NCI-H345 (cell line): ENCODE results near the gene TNRC6B.
A peak's percentile ranks its signal among the peaks of the same experiment; 100 is the strongest.
"Not testable (repeated sequence)": the region's sequence is repeated elsewhere in the genome, so short reads cannot be mapped to it uniquely, and the experiment has no call there.

ENCODE experiments used
- DNase-seq: peaks from one replicate; lab custom pipeline; 2025; lab: John Stamatoyannopoulos, UW

Gene TNRC6B

GRCh38 chr22:40211476-40212054 is 33.8 kb downstream of the TNRC6B start:
- DNase-seq, result no peak

GRCh38 chr22:40212121-40212520 is 34.4 kb downstream of the TNRC6B start:
- DNase-seq, result no peak

DNA sequence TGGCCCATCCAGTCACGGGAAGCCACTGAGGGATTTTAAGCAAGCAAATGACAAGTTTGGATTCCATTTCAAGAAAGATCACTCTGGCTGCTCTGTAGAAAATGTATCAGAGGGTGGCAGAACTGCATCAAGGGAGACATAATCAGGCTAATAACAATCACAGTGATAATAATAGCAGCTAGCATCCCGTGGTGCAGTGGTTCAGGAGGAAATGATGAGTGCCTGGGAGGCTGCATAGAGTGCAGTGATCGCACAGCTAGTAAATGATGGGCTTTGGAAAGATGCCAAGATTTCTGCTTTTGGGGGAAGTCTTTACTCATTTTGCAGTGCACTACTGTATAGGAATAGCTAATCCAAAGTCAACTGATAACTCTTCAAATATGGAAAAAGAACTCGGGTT is 35.8 kb downstream of the TNRC6B start:
- peak; percentile 8 for DNase-seq

DNA sequence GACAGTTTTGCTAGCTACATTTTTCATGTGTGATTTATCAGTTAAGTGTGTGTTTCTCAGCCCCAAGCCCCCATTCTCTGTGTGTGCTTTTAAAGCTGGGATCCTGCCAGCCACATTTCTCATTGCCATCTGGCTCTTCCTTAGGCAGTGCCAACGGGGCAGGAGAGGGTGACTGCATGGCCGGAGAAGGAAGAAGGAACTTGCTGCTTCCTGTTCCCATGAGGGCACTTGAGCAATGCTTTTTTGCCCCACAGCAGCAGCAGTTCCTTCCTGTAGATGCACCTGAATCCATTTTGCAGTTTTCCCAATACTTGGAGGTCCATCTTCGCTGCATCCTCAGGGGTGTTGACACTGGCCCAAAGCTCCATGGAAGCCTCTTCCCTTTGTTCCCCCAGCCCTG is 37.5 kb downstream of the TNRC6B start:
- no peak for DNase-seq

DNA sequence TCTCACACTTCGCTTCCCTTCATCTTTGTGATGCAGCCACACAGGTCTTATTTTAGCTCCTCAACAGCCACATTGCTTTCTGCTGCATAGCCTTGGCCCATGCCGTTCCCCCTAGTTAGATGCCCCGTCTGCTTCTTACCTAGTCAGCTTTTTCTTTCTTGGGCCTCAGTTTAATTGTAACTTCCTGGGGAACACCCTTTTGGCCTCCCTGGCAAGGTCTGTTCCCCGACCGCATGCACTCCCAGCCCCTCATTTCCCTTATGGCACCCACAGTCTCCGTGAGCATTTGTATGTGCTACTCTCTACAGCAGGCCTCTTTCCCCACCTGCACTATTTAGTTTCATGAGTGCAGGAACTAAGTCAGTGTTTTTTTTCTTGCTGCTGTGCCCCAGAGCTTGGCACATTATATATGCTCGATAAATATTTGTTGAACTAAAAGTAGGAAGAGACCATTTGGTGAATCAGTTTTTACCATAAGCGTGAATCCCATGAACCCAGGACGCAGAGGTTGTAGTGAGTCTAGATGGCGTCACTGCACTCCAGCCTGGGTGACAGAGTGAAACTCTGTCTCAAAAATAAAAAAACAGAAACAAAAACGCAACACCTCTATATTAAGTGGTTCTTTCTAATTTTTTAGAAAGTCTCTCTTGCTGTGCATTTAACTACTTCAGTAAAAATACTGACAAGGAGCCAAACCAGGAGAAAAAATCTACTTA is 38.5 kb downstream of the TNRC6B start:
- DNase-seq, result no peak

DNA sequence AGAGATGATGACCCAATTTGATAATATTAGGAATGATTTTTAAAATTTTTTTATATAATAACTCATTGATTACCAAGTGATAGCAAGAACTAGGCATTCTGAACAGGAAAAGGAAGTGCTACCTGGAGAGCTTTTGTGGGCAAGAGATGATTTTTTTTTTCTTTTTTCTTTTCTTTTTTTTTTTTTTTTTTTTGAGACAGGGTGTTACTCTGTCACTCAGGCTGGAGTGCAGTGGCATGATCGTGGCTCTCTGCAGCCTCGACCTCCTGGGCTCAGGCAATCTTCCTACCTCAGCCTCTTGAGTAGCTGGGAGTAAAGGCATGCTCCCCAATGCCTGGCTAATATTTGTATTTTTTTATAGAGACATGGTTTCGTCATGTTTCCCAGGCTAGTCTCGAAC is 40.4 kb downstream of the TNRC6B start:
- no peak for DNase-seq

DNA sequence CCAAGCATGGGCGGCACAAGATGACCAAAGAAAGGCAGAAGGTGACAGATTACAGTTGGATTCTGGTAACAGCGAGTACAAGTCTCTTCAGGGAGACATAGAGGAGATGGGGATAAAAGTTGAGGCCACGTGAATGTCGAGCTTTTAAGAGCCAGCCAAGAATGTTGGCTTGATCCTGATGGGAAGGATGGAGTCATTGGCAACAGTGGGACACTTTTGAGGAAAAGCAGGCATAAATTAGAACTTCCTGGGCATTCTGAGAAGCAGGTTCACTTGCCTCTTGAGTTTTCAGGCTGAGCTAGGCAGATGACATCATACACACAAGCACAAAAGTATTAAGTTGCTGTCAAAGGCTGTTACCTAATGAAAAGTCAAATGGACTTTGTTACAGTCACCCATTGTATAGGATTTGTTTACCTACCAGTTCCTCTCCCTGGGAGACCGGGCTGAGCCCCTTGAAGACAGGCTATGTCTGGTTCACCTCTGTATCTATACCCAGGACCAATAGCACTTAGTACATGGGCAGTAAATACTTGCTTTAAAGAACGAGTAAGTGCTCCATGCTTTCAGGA is 41.1 kb downstream of the TNRC6B start:
- DNase-seq, result no peak

GRCh38 chr22:40220316-40221054 is 42.8 kb downstream of the TNRC6B start:
- no peak for DNase-seq

- DNase-seq, result no peak
Measured at GRCh38 chr22:40221055-40221414, 43.3 kb downstream of the TNRC6B start.

- not testable (repeated sequence) for DNase-seq
Measured at GRCh38 chr22:40222979-40223378, 45.3 kb downstream of the TNRC6B start.

DNA sequence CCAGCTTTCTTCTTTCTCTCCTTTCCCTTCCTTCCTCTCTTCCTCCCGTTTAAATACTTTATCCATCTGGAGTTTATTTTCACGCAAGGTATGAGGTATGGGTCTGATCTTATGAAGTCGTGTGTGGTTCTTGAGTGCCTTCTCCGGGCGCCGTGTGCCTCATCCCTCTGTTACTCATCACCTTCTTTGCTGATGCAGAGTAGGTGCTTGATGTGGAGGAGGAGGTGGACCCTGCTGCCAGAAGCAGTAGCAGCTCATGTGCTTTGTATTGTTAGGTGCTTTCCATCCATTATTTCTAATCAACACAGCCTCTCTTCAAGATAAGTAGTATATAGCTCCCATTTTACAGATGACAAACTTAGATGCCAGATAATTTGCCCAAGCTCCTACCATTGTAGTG is 47.0 kb downstream of the TNRC6B start:
- no peak for DNase-seq

- no peak for DNase-seq
Measured at GRCh38 chr22:40226620-40227019, 48.9 kb downstream of the TNRC6B start.

GRCh38 chr22:40231618-40232313 is 54.0 kb downstream of the TNRC6B start:
- no peak for DNase-seq

DNA sequence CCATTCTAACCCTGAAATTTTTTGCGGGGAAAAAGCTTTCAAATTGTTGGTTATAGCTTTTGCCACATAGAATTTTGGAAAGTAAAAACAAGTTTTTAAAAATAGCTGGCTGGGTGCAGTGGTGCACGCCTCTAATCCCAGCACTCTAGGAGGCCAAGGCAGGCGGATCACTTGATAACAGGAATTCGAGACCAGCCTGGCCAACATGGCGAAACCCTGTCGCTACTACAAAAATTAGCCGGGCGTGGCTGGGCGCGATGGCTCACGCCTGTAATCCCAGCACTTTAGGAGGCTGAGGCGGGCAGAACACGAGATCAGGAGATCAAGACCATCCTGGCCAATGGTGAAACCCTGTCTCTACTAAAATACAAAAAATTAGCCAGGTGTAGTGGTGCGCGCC is 54.9 kb downstream of the TNRC6B start:
- no peak for DNase-seq

GRCh38 chr22:40233886-40234285 is 56.2 kb downstream of the TNRC6B start:
- DNase-seq, result no peak

GRCh38 chr22:40234658-40235057 is 56.9 kb downstream of the TNRC6B start:
- DNase-seq, result no peak

DNA sequence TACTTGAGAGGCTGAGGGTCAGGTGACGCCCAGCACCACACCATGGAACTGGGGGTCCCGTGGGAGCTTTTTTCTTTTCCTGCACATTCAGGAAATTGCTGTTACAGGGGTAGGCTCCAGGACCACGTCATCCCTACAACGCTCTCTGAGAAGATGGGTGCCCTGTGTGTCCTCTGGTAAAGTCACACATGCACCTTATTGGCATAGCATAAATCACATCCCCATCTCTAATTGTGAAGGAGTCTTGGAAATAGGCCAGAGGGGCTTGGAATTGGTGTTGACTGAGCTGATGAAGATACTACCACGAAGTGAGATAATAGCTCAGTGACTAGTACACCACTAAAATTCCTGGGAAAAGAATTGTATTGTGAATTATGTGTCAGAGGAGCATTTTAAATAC is 57.6 kb downstream of the TNRC6B start:
- no peak for DNase-seq

DNA sequence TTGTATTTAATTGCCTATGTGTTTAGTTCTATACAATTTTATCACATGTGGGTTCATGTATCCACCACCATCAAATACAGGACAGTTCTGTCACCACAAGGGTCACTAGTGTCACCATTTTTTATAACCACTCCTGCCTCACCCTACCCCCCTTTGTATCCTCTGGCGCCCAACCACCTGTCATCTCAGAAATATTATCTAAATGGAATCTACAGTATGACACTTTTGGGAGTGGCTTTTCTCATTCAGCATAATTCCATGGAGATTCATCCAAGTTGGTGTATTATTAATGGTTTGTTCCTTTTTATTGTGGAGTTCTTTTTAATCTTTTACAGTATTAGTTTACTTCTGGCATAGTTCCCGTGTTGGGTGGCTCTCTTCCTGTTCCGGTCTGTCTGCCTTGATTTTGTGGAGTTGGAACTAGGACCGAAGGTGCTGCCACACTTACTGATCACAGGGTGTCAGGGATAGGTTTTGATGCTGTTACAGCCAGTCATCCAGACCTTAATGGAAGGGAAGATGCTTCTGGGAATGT is 58.5 kb downstream of the TNRC6B start:
- DNase-seq, result no peak

DNA sequence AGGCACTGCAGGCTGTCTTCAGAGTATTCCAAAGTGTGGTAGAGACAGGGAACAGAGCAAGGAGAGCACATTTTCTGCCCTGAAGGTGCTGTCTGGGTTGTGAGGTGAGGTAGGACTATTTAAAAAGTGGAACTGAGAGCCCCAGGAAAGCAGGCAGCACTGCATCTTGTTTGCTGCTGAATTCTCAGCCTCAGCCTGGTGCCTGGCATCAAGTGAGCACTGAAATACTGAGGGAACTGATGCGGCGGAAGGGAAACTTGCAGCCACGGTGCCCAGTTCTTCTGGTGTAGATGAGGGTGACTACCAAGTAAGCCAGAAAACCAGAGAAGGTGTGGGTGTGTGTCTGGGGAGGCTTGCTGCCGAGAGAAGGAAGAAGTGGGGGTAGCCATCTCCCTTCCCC is 59.5 kb downstream of the TNRC6B start:
- DNase-seq, result no peak

GRCh38 chr22:40237788-40238424 is 60.2 kb downstream of the TNRC6B start:
- no peak for DNase-seq

- DNase-seq, result no peak
Measured at GRCh38 chr22:40238425-40239344, 61.0 kb downstream of the TNRC6B start.
